IPS-11a (cell line): ENCODE results near the gene KCNK16.

Source experiments
- H3K4me3 ChIP-seq: one replicate; pipeline ENCODE4 v1.5.1; 2013; ENCODE audit warnings: low read depth, low read length, control low read depth

The KCNK16 gene

GRCh38 chr6:39322306-39322850, at the start of gene KCNK16:
Gene KCNK16 (minus strand): TSS chr6:39322702. CDS start chr6:39322540, 162 bp downstream.
- no peak within 1 kb of the TSS for H3K4me3 ChIP-seq

DNA sequence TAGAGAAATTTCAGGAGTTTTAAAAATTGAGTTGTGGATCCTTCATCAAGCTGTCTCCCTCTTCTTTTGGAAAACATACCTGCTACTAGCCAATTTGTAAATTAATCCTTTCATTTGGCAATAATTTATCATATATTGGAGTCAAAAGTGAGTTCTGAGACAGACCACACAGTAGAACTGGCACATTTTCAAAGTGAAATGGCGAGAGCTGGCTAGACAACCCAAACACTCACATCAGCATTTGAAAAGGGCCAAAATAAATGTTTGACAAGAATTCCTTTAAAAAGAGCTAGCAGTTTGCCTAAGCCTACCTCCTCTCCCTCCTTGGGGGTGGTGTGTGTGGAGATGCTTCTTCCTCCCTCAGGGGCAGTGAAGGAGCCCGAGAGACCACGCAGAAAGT, 47.9 kb upstream of the KCNK16 start:
- no peak overlapping the region for H3K4me3 ChIP-seq

GRCh38 chr6:39369987-39370386, 47.5 kb upstream of the KCNK16 start:
- no peak overlapping the region for H3K4me3 ChIP-seq

- H3K4me3 ChIP-seq, result no peak overlapping the region
Measured at GRCh38 chr6:39367700-39368099, 45.2 kb upstream of the KCNK16 start.

DNA sequence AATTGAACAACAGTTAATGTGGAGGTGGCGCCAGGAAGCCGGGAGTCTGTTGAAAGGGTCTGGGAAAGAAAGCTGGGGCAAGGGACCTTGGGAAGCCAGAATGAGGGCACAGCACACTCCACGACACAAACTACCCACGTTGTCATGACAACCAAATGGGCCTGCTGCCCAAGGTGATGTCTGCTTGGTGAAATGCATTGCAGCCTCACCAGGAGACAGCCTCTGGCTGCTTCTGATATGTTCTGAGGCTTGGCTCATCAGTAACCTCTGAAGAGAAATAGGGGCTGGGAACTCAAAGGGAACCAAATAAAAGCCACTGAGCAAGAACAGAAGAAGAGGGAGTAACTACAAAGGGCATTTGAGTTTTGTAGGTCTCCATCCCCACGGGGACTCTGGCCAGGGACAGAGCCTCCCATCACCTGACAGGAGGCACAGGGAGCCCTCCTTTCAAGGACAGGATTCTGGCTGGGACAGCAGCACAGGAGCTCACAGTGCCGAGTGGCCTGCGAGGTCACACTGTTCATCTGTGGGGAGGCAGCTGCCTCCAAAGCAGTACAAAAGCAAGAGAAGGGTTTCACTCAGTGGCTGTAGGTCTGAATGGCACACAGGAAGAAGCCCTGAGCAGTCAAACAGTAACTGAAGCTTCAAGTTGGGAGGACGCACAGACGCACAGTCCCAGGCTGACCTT, 44.6 kb upstream of the KCNK16 start:
- no peak overlapping the region for H3K4me3 ChIP-seq

DNA sequence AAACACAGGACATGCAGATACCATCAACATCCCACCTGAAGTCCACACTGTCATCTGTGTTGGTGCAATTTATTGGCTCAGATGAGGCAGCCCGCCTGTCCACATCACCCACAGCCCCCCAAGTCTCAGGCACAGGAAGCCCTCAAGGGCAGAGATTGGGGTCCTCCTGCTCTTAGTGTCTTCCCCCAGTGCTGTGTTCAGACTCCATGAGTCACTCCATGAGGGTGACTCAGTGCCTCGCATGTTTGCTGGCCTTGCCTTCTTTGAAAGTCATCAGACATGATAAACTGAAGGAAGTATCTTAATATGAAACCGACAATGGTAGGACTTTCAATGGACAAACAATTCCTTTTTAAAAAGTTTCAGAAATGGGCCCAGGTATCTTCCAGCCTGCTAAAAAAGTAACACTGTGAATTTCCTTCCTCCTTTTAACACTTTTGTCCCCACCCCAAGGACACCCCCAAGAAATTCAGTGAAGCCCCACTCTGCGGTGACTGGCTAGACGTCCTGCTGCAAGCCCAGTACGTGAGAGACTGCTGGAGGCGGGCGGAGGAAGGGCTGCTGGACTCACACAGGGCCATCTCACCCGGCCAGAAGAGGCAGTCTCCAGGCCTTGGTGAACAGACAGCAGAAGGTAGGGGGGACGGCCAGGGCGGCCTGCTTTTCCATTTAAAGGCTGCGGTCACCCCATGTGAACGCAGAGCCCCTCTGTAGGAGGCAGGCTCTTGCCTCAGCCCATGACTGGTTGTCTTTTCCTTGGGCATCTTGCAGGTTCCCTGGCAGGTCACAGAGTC, 43.0 kb upstream of the KCNK16 start:
- no peak overlapping the region for H3K4me3 ChIP-seq

- H3K4me3 ChIP-seq, result no peak overlapping the region
Measured at GRCh38 chr6:39363280-39363679, 40.8 kb upstream of the KCNK16 start.

GRCh38 chr6:39362487-39362865, 40.0 kb upstream of the KCNK16 start:
- H3K4me3 ChIP-seq, result no peak overlapping the region

GRCh38 chr6:39361657-39362486, 39.4 kb upstream of the KCNK16 start:
- H3K4me3 ChIP-seq, result no peak overlapping the region

DNA sequence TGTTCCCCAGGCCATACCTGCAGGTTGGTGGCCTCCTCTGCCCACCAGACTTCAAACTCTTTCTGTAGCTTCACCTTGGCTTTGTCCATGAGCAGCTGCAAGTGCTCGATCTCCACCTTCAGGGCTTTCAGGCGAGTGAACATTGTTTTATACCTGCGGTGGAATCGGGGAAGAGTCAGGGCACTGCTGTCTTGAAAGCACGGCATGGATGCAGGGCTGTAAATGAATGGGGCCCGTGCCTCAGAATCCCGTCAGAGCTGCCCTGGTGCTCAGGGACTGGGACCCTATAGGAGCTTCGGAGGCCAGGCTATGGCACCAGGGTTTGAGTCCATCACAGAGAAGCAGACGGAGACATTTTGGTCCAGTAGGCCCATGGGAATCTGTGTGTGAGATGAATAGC, 37.9 kb upstream of the KCNK16 start:
- H3K4me3 ChIP-seq, result no peak overlapping the region

- H3K4me3 ChIP-seq, result no peak overlapping the region
Measured at GRCh38 chr6:39357998-39358686, 35.6 kb upstream of the KCNK16 start.

DNA sequence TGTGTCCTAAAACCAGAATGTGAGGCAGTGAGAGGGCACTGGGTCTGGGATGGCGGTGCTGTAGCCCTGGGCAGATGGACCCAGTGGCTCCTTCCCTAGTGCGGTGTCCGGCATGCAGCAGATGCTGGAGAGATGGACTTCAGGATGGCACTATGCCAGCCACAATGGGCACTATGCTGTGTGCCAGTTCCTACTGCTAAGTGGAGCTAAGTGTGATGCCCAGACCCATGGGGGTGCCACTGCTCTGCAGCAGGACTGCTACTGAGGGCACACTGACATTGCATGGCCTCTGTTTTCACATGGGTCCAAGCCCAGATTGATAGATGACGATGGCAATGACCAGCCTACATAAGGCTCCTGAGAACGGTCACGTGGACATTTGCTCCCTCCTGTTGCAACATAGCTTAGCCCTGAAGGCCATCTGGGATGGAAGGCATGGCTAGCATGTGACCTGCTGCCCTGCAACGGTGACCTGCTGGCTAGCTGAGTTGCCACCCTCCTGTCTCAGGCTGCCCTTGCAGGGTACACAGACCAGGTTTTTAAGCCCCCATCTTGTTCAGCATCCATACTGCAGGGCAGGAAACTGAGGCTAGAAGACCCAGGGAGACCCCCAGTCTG, 31.3 kb upstream of the KCNK16 start:
- no peak overlapping the region for H3K4me3 ChIP-seq

DNA sequence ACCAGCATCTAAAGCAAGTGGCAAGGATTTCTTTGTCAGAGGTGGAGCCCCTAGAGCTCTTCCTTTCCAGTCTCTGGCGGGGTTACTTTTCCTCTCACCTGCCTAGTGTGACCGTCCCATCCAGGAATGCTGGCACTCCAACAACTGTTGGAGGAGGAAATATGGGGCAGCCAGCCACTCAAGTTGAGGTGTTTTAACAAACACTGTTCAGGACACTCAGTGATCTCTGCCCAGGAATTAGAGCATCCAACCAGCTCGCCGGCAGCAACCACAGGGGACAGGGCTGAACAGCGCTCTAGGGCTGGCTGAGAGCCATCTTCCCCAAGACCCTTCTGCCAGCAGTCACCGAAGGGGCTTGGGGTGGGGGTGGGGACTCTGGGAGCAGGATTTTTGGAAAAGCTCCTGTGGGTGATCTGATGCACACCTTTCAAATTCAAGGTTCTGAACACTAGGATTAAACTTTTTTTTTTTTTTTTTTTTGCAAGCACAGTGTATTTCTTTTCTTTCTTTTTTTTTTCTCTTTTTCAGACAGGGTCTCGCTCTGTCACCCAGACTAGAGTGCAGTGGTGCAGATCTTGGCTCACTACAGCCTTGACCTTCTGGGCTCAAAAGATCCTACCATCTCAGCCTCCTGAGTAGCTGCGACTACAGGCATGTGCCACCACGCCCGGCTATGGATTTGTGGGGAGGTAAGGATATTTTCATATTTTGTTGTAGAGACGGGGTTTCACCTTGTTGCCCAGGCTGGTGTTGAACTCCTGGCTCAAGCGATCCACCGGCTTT, 28.4 kb upstream of the KCNK16 start:
- H3K4me3 ChIP-seq, result no peak overlapping the region

GRCh38 chr6:39348740-39349139, 26.2 kb upstream of the KCNK16 start:
- H3K4me3 ChIP-seq, result no peak overlapping the region

DNA sequence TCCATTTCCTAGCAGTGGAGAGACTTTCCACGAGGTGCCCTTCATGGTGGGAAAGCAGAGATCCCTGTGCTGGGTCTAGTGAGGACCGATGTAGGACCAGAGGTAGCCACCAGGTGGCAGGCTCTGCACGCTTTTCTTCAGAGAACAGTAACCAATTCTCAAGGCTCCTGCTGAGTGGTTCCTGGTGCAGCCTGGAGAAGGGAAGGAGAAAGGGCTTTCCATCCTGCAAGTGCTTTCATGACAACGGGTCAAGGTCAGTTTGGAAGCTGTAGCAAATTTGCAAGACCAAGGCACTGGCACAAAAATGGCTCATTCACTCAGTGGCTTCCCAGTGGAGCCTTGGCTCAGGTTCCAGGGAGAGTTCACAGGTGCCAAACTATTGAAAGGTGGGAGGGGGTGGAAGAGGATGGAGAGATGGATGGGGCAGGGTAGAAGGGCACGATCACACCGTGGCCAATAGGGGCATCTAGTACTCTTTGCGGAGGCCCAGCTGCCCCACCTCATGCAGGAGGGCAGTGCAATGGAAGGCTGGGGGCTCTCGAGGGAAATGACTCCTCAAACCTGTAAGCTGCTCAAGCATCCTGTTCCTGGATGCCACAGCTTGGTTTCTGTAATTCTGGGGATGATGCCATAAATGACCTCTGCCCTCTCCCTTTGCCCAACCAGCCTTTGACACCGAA, 25.5 kb upstream of the KCNK16 start:
- no peak overlapping the region for H3K4me3 ChIP-seq

DNA sequence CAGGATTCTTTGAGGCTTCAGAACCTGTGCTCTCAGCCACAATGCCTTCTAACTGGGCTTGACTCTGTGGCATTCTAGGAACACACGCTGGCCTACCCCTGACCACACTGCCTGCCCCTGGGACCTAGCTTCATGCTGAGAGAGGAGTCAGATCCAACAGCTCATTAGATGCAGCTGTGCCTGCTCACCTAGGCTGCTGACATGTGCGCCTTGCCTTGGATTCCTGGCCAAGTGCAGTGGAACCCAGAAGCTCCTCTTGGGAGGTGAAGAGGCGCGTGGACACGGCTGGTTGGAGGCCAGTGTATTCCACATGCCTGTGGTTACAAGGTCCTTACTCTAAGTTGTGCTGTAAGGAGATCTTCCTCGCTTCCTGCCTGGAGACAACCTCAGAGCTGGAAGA, 24.7 kb upstream of the KCNK16 start:
- no peak overlapping the region for H3K4me3 ChIP-seq

GRCh38 chr6:39344821-39345280, 22.3 kb upstream of the KCNK16 start:
- H3K4me3 ChIP-seq, result no peak overlapping the region

DNA sequence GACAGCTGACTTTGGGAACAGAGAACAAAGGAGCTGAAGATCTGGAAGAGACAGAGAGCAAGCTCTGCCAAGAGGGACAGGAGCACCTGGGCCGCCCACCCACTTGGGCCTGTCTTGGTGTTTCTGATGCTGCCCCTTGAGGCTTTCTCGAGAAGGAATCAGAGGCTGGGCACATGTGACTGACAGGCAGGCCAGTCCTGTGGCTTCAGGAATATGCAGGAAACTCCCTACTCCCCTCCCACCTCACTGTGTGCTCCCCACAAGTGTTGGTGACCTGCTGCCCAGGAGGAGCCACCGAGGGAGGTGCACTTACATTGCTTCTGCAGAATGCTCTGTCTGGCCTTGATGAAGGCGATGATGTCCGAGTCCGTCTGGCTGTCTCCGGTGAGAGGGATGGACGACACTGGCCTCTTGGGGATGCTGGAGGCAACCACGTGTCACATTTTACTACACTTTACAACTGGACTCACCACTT, 20.9 kb upstream of the KCNK16 start:
- H3K4me3 ChIP-seq, result no peak overlapping the region
